Cardiac muscle cell (in vitro differentiated cells and primary cell): ENCODE results near the gene PHF21B. TPM values are rescaled to one million over a fixed set of nuclear protein-coding genes. Genes with fewer than 3 reads are reported as not detected.
"Not testable (repeated sequence)": the region's sequence is repeated elsewhere in the genome, so short reads cannot be mapped to it uniquely, and the experiment has no call there.

Experiments
- DNase-seq, 2 donors: peaks; one replicate each; pipeline versions ENCODE4 v3.0.0 to v3.0.0-alpha.2; 2010 to 2017; ENCODE audit warnings: low read depth in 1 of 2, low spot score in 1 of 2
- H3K27ac ChIP-seq: fragments of 200-600 bp; sonication (generic); 2 replicates; pipeline ENCODE4 v1.5.1; 2016
- H3K27me3 ChIP-seq: fragments of 200-600 bp; sonication (generic); 2 replicates; pipeline ENCODE4 v1.6.0; 2016; ENCODE audit warnings: control low read depth
- H3K36me3 ChIP-seq: fragments of 200-600 bp; sonication (generic); 2 replicates; pipeline ENCODE4 v1.5.1; 2016; ENCODE audit warnings: control low read depth
- H3K4me1 ChIP-seq: fragments of 200-600 bp; sonication (generic); 2 replicates; pipeline ENCODE4 v1.8.1; 2017; ENCODE audit warnings: low read depth, mild to moderate bottlenecking, mixed run types
- H3K4me3 ChIP-seq: fragments of 200-600 bp; sonication (generic); 2 replicates; pipeline ENCODE4 v1.5.1; 2016; ENCODE audit warnings: mild to moderate bottlenecking
- H3K9me3 ChIP-seq: fragments of 200-600 bp; sonication (generic); 2 replicates; pipeline ENCODE4 v1.5.1; 2017; ENCODE audit warnings: low read depth, mild to moderate bottlenecking, control low read depth
- polyA plus RNA-seq: library from polyadenylated mRNA; unstranded; fragments of >200 nt; fragmentation: Nextera tagmentation; extraction: Ambion mirVana; gene quantifications from 2 replicates; pipeline ENCODE4 v1.2.1, GENCODE V29; 2016
- total RNA-seq: library from RNA; depleted of rRNA; stranded (reverse); fragments of >200 nt; gene quantifications from 2 replicates; pipeline ENCODE4 v1.2.3, GENCODE V29; 2016
- TF ChIP-seq, protein P1 (sequence below): IDR thresholded peaks from 2 replicates; pipeline ENCODE4 v1.5.1; 2012; ENCODE audit warnings: low read depth, mild to moderate bottlenecking, low read length

Gene PHF21B
- total and polyA plus RNA-seq, 2 experiments from 2014 or later, result 3.0 to 7.2 TPM

- Histone ChIP-seq H3K27me3 (no peaks in the 10 kb centered on the region), H3K9me3 (no peaks in the 10 kb centered on the region), H3K36me3 (no peaks in the 10 kb centered on the region), H3K4me1 (no peaks in the 10 kb centered on the region), H3K4me3 (no peak overlapping the region), H3K27ac (no peak overlapping the region)
- DNase-seq, result no peak
- TF ChIP-seq, protein P1, sequence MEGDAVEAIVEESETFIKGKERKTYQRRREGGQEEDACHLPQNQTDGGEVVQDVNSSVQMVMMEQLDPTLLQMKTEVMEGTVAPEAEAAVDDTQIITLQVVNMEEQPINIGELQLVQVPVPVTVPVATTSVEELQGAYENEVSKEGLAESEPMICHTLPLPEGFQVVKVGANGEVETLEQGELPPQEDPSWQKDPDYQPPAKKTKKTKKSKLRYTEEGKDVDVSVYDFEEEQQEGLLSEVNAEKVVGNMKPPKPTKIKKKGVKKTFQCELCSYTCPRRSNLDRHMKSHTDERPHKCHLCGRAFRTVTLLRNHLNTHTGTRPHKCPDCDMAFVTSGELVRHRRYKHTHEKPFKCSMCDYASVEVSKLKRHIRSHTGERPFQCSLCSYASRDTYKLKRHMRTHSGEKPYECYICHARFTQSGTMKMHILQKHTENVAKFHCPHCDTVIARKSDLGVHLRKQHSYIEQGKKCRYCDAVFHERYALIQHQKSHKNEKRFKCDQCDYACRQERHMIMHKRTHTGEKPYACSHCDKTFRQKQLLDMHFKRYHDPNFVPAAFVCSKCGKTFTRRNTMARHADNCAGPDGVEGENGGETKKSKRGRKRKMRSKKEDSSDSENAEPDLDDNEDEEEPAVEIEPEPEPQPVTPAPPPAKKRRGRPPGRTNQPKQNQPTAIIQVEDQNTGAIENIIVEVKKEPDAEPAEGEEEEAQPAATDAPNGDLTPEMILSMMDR, result no peak
Observed at GRCh38 chr22:44860311-44860710, 149.5 kb downstream of the PHF21B start.

GRCh38 chr22:44859641-44860040 is 150.2 kb downstream of the PHF21B start:
- TF ChIP-seq, protein P1, result no peak
- H3K4me1 ChIP-seq, result no peaks in the 10 kb centered on the region
- no peaks in the 10 kb centered on the region for H3K27me3 ChIP-seq
- no peak for DNase-seq
- H3K4me3 ChIP-seq, result no peak overlapping the region
- no peaks in the 10 kb centered on the region for H3K36me3 ChIP-seq
- H3K27ac ChIP-seq, result no peak overlapping the region
- no peaks in the 10 kb centered on the region for H3K9me3 ChIP-seq

- not testable (repeated sequence) for H3K27me3 ChIP-seq, H3K9me3 ChIP-seq, H3K36me3 ChIP-seq, H3K4me3 ChIP-seq, H3K4me1 ChIP-seq, H3K27ac ChIP-seq
- DNase-seq, result peak in 1 of 2 donors; percentile 54
Observed at GRCh38 chr22:44858819-44859218, 151.0 kb downstream of the PHF21B start.

DNA sequence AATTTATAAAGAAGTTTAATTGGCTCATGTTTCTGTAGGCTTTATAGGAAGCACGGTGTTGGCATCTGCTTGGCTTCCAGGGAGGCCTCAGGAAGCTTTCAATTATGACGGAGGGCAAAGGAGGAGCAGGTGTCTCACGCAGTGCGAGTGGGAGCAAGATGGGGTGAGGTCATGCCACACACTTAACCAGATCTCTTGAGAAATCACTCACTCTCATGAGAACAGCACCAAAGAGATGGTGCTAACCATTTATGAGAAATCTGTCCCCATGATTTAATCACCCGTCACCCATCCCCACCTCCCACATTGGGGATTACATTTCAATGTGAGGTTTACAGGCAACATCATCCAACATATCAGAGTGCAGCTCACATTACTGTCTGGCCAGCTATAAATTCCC is 153.9 kb downstream of the PHF21B start:
- Histone ChIP-seq H3K36me3 (no peaks in the 10 kb centered on the region), H3K27me3 (no peaks in the 10 kb centered on the region), H3K4me3 (no peak overlapping the region), H3K9me3 (no peaks in the 10 kb centered on the region), H3K4me1 (no peaks in the 10 kb centered on the region), H3K27ac (no peak overlapping the region)
- DNase-seq, result no peak
- TF ChIP-seq, protein P1, result no peak

DNA sequence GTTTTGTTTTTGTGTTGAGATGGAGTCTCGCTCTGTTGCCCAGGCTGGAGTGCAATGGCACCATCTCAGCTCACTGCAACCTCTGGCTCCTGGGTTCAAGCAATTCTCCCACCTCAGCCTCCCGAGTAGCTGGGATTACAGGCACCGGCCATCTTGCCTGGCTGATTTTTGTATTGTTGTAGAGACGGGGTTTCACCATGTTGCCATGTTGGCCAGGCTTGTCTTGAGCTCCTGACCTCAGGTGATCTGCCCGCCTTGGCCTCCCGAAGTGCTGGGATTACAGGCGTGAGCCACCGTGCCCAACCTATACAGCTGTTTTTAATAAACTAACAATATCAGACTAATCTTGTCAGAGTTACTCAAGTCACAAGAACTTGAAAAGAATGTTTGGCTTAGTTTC is 155.2 kb downstream of the PHF21B start:
- not testable (repeated sequence) for H3K27ac ChIP-seq, H3K36me3 ChIP-seq, DNase-seq, H3K9me3 ChIP-seq, H3K27me3 ChIP-seq, H3K4me3 ChIP-seq, H3K4me1 ChIP-seq

GRCh38 chr22:44850946-44851345 is 158.9 kb downstream of the PHF21B start:
- Histone ChIP-seq H3K4me3 (no peak overlapping the region), H3K4me1 (no peaks in the 10 kb centered on the region), H3K36me3 (no peaks in the 10 kb centered on the region), H3K27me3 (no peaks in the 10 kb centered on the region), H3K9me3 (no peaks in the 10 kb centered on the region), H3K27ac (no peak overlapping the region)
- no peak for DNase-seq
- TF ChIP-seq, protein P1, result no peak
